NCI-H2081 treated with DMSO at 0.1 percent for 48 hours (cell line): ENCODE data around the gene GRIP2.
"Not testable (repeated sequence)": the region's sequence is repeated elsewhere in the genome, so short reads cannot be mapped to it uniquely, and the experiment has no call there.

Source experiments
- DNase-seq: peaks from one replicate; lab custom pipeline; 2025; lab: John Stamatoyannopoulos, UW

GRIP2 gene

DNA sequence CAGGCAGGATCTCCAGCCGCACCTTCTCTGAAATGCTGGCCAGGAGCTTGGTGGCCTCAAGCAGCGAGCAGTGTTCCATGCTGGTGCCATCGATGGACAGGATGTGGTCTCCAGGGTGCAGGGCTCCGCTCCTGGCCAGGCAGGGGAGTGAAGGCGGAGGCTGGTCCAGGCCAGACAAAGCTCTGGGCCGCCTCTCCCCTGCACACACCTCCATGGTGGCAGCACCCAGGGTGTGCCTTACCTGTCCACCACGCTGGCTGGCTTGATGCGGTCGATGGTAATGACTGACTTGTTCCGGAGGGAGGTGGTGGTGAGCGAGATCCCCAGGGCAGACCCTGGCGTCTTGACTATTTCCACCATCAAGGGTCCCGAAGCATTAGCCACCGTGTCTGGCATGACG is 20.0 kb downstream of the GRIP2 start:
- no peak for DNase-seq

DNA sequence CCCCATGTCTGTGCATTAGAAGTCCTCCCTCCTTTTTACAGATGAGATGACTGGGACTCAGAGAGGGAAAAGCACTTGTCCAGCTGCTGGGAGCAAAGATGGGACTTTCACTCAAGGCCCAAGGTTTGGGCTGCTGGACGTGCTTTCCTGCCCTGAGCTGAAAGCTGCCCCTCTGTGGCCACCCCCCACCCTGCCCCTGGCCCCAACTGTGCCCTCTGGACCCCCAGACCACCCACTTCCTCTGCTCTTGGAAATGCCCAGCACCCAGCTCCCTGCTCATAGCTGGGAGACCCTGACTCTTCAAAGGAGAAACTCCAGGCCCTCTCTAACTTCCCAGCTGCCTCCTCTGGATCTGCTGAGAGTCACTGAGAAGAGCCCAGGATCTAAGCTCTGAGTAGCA is 20.7 kb downstream of the GRIP2 start:
- no peak for DNase-seq

DNA sequence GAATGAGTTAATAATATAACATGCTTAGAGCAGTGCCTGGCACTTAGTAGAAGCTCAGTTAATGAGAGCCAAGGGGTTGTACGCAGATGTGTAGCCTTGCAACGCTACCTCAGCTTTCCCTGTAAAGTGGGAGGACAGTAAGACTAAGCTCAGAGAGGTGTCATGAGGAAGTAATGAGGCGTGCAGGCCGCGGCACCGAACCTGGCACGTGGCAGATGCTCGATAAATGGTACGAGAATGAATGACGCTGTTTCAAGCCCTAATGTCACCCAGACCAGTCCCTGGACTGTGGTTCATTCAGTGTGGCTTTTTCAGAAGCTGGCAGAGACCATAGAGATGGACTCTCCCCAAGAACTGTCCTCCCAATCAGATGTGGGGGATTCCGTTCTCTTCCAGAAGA is 21.2 kb downstream of the GRIP2 start:
- no peak for DNase-seq

DNA sequence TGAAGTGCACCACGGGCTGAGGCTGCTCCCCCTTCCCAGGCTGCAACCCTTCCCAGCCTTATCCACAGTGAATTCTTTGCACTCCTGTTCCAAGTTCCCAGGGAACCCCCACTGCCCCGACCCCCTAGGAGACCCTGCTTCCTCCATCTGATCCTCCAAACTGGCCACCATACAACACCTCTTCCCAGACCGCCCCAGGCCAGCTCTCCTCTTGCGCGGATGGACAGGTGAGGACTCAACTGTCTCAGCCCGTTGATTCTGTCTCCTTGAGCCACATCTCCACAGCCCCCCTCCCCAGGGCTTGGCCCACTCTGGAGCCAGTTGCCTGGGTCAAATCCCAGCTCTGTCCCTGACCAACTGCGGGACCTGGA is 21.7 kb downstream of the GRIP2 start:
- no peak for DNase-seq

DNA sequence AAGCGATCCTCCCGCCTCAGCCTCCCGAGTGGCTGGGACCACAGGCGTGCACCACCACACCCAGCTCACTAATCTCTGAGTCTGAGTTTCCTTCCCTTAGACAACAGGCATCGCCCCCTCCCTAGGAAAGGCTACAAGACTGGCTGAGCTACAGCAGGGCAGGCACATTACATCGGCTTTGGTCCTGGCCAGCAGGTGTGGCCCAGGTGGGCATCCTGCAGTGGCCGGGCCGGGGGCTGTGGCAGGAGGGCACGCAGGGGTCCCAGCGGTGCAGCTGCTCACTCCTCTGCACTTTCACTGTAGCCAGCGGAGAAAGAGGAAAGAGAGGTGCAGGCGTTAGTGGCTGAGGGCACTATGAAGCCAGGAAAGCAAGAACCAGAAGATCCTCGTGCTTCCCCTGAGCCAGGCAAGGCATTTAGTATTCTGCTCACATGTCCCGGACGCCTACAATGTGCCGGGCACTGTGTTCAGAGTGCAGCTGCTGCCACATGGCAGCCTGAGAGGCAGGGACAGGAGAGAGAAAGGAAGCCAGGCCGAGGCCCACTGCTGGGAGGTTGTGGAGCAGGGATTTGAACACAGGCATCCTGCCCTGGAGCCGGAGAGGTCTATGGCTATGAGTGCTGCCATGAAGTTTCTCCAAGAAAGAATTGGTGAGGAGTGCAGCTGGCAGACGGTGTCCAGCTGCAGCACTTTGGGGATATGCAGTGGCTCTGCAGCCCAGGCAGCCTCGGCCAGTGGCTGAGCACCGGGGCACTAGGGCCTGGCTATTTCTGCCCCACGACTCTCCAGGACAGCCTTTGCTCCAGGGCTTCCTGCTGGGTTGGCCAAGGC is 22.3 kb downstream of the GRIP2 start:
- no peak for DNase-seq

DNA sequence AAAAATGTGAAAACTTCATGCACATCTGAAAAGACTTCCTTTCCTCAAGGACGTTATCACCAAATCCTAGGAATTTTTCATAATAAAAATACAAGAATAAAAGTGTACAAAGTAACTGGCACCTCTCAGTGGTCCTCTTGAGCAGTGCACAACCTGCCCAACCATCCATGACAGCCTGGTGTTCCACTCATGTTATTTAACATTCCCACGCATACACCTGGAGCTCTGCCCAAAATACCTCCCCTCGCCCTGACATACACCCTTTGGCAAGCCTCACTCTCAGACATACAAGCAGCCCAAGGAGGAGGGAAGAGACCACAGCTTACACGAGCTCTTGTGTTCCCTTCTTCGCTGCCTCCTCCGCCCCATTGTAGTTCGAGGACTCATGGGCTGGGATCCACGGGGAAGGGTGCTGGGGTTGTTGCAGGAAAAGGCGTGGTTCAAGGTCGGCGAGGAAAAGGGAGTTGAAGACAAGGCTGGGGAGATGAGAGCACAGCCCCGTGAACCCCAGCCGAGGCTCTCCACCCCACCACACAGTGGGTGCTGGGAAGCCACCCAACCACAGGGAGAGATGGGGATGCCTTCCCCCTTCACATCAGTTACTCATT is 23.3 kb downstream of the GRIP2 start:
- DNase-seq: no peak

DNA sequence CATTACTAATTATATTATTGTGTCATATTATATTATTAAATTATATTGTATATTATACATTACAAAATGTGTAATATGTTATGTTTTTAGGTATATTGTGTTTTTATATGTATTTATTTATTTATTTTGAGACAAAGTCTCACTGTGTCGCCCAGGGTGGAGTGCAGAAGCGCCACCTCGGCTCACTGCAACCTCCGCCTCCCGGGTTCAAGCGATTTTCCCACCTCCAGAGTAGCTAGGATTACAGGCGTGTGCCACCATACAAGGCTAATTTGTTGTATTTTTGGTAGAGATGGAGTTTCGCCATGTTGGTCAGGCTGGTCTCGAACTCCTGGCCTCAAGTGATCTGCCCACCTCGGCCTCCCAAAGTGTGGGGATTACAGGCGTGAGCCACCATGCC is 24.6 kb downstream of the GRIP2 start:
- DNase-seq: not testable (repeated sequence)

DNA sequence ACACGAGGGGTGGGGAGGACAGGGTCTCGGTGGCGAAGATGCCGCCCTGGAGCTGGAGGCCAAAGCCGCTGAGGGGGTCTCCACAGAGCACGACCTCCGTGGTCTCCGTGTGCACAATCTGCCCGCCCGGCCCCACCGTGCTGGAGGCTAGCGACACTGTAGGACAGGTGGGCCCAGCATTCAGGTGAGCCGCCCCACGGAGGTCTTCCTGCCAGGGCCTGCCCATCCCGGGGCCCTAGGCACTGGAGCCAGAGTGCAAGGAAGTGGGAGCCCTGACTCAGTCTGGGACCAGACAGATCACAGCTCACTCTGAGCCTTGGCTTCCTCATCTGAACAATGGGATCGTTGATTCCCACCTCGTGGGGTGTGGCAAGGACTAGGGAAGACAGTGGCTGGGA is 25.8 kb downstream of the GRIP2 start:
- no peak for DNase-seq

DNA sequence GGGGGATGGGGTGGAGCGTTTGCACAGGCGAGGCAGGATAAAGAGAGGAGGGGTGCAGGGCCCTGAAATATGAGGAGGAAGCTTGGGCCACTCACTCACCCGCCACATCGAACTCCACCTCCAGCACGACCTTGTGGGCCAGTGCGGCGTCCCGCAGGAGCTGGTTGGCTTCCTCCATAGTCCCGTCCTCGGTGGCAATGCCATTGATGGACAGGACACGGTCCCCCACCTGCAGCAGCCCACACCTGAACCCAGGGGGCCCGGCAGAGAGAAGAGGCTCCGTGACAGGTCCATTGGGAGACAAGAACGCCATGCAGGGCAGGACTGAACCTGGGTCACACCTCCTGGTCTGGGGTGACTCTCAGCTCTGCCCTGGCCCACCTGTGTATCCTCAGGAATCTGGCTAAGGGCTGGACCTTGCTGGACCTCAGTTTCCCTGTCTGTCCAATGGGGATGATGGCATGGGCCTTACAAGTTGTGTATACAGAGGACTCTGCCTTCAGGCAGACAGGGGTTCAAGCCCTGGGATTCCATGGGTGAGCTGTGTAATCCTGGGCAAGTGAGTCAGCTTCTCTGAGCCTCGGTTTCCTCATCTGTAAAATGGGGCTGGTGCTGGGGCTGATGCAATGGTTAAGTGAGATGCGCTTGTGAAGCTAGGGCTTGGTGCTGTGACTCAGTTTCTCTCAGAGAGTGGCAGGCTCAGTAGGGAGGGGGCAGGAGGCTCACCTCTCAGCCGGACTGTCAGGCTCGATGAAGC is 26.4 kb downstream of the GRIP2 start:
- DNase-seq: no peak

DNA sequence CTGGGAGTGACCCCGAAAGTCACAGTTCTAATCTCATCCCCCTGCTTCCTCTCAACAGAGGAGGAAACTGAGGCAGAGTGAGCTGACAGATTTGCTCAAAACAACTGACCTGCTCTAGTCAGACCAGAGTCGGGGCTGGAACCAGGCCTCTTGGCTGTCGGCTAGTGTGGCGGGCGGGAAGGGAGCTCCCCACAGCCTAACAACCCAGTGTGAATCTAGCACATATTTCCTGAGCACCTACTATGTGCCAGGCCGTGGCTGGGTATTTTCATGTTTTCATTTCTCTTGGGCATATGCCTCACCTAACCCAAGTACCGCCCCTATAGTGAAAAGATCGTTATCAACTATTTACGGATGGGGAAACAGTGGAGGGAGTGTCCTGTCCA is 27.2 kb downstream of the GRIP2 start:
- DNase-seq: no peak

DNA sequence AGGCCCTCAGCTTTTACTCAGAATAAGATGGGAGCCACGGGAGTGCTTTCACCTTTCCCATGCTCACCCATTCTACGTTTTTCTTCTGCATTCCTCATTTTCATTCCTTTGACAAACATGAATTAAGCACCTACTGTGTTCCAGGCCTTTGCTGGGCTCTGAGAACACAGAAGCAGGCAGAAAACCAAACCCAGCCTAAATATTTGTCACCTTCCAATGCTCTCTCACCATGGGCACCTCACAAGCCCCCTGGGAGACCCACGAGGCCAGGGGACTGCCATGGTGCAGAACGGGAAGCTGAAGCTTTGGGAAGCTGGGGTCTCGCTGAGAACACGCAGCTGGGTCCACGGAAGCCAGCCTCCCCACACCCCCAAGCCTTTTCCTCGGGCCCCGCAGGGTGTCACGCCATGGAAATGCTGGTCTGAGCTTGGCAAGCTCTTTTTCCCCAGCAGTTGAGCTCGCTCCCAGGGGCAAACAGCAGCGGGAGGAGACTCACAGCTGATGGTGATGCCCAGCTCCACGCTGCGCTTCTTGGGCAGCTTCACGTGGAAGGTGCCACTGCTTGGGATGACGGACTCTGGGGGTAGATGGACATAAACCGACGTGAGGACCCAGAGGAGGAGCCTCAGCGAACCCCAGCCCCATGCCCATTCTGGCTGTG is 27.7 kb downstream of the GRIP2 start:
- DNase-seq: no peak

DNA sequence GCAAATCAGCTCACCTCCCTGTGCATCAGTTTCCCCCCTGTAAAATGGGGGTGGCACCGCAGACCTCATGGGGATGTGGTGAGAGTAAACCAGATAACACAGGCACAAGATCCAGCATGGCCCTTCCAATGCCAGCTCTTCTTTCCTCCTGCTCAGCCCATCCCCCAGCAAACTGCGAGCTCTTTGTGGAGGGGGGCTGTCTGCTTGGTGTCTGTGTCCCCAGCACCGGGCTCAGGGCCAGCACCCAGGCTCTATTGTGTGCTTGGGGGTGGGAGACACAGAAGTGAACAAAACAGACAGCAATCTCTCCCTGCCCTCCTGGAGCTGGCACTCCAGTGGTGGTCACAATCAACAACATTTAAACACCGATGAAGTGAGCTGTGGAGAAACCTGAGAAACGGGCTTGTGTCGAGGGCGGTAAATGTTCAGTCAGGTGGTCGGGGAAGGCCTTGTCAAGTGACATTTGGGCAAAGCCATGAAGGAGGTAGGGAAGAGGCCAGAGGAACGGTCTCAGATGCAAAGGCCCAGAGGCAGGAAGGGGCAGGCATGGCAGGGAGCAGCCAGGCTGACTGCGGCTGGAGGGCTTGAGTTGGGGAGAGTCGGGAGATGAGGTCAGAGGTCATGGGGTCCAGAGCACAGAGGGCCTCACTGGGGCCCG is 28.4 kb downstream of the GRIP2 start:
- no peak for DNase-seq

DNA sequence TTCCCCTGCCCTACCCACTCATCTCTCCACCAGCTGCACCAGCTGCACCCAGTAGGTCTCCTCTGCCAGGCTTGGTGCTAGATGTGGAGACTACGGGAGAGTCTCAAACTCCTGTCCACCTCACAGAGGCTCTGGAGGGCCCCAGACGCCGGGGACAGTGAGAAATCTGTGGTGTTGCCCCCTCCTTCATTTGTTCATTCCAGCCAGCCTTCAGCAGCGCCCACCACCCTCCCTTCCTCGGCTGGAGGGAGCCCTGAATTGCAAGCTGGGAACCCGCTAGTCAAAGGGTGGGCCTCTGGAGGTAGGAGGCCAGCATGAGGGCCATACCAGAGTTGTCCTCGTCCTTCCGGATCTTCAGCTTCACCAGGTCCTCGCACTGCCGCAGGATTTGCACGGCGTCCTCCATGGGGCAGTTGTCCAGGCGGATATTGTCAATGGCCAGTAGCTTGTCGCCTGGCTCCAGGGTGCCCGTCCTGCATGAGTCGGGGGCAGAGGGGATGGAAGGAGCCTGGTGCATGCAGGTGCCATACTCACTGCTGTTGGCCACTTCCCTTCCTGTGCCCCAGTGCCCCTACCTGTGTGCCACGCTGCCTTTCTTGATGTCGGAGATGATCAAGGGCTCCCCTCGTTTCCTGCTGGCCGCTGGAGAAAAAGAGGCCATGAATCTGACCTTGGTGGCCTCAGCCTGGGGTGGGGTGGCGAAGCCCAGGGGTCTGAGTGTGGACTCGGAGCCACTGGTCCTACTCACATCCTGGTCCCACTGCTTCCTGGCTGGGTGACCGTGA is 29.1 kb downstream of the GRIP2 start:
- DNase-seq: no peak

DNA sequence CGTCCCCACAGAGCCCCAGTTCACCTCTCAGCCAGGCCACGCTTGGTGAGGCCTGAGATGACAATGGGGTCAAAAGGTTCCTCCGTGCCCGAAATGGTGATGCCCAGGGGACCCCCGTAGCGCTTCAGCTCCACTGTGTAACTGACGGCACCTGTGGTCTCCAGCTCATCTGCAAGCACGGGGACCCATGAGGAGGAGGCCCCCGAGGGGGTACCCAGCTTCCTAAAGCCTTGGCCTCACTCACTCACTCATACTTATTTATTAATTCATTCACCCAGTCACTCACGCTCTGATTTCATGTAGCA is 30.4 kb downstream of the GRIP2 start:
- no peak for DNase-seq

DNA sequence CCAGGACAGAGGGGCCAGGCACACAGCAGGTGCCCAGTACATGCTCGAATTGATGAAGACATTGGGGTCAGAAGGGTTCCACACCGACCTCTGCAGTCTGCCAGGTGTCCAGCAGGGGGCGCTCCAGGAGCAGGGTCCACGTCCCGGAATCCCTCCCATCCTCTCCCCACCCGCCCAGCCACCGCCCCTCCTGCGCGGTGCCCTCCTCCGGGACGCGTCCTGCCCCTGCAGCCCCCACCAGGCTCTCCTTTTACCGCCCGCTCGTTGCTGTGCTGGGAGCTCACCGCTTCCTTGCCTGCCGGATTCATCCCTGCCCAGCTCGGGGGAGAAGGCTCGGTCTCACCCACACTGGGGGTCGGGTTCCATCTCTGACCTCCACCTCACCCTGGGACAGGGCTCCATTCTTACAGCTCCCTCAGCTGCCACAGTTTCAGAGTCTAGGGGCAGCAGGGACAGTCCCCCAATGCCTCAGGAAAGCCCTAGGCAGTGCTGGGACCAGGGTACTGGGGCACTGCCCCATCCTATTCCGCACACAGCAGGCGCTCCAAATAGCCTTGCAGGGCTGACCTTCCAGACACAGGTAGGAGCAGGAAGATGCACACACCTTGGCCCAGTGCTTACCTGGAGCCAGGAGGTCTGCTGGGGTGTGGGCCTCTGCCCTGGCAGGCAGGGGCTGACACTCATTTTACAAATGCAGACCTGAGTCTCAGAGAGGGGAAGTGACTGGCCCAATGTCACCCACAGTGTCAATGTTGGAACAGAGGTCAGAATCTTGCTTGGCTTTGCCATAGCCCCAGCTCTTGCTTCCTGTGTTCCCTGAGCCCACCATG is 31.0 kb downstream of the GRIP2 start:
- no peak for DNase-seq

DNA sequence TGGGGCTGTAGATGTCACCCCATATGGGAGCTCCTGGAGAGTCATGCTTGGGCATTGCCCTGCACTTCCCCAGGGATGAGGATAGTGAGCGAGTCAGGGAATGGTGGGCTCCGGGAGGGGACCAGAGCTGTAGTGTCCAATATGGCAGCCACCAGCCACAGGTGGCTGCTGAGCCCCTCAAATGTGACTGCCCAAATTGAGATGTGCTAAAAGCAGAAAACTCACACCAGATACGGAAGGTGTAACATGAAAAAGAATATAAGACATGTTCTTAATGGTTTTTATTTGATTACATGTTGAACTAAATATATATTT is 31.7 kb downstream of the GRIP2 start:
- DNase-seq: no peak

DNA sequence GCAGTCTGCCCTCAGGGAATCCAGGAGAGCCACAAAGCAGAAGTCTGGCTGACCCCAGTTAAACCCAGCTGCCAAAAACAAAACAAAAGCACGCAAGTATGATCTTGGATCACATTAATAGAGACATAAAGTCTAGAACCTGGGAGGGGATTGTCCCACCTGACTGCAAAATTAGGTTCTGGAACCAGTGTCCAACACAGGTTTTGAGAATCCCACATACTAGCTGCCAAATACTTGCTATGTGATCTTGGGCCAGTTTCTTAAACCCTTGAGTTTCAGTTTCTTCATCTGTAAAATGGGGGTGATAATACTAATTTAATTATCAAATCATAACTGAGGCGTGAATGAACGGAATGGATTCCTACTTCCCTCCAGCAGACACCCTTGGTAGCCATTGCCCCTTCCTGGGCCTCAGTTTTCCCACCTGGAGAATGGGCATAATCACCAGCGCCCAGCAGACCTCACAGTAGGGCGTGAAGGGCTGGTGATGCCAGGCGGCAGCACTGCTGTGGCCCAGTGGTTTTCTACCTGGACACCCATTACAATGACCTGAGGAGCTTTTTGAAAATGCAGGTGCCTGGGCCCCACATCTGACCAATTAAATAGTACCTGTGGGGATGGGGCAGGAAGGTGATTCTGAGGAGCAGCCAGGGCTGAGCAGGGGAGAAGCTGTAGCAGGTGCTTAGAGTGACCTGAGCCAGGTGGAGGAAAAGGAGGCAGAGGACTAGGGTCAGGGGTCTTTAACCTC is 32.2 kb downstream of the GRIP2 start:
- DNase-seq: no peak

DNA sequence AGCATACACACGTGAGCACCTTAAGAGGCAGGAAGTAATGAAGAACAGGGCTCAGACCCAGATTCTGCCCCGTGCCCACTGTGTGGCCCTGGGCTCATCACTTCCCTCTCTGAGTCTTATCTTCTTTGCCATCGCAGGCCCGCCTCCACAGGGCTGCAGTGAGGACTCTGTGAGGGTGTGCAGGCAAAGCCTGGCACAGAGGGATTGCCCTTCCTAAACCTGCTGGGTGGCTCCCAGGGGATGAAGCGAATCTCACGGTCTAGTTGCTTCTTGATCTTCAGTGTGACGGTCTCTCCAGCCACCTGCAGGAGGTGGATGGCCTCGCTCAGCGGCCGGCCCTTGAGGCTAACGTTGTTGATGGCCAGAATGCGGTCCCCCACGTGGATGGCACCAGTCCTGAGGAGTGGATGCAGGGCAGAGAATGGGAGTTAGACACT is 32.8 kb downstream of the GRIP2 start:
- DNase-seq: no peak

DNA sequence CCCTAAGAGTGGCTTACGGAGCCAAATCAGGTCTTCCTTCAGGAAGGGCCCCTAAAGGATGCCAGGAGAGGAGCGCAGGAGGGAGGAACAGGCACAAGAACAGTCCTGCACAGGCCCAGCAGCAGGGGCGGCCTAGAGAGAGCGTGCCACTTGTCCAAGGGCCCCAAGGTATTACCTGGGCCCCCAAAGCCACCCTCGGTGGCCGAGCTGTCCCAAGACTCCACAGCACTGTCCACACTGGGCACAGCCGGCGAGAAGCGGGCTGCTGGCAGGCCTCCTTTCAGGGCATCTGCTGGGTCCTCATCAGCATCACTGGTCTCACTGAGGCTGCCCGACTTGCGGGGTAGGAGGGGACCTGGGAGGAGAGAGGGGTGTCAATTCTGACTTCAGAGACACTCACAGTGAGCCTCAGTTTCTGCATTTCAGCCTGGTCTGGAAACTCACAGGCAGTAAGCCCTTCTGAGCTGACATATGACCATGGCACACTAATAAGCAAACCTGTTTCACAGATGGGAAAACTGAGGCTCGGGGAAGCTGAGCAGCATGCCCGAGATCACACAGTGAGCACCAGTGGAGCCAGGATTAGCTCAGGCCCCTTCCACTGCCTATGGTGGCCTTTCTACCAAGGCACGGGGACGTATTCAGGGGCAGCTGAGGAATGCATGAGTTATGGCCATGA is 33.4 kb downstream of the GRIP2 start:
- DNase-seq: no peak
